Mesenchymal stem cell (in vitro differentiated cells and primary cell): ENCODE data around the gene DOK7.

Experiments
- DNase-seq: peaks from one replicate; pipeline ENCODE4 v3.0.0-alpha.2; 2013
- H2AFZ ChIP-seq: one replicate; pipeline ENCODE4 v1.6.1; 2013; ENCODE audit warnings: low read depth, mild to moderate bottlenecking, control low read depth, inconsistent platforms, low read length, moderate library complexity
- H2AK5ac ChIP-seq: 2 replicates; pipeline ENCODE4 v1.6.1; 2013; ENCODE audit warnings: low read length, moderate library complexity, mild to moderate bottlenecking, inconsistent platforms; ENCODE audit not compliant: severe bottlenecking
- H2BK120ac ChIP-seq: one replicate; pipeline ENCODE4 v1.6.1; 2013; ENCODE audit warnings: low read depth, mild to moderate bottlenecking, inconsistent platforms, low read length, moderate library complexity
- H2BK12ac ChIP-seq, 2 experiments: one replicate each; pipeline ENCODE4 v1.6.1; 2013; ENCODE audit warnings: inconsistent platforms in 2 of 2, low read length in 2 of 2, mild to moderate bottlenecking in 2 of 2, moderate library complexity in 2 of 2, control low read depth in 1 of 2
- H2BK15ac ChIP-seq: one replicate; pipeline ENCODE4 v1.6.1; 2013; ENCODE audit warnings: mild to moderate bottlenecking, low read depth, inconsistent platforms; ENCODE audit not compliant: poor library complexity, severe bottlenecking
- H2BK5ac ChIP-seq: 2 replicates; pipeline ENCODE4 v1.6.1; 2013; ENCODE audit warnings: low read depth, mild to moderate bottlenecking, low read length, control low read depth, inconsistent platforms; ENCODE audit not compliant: poor library complexity, severe bottlenecking
- H3K14ac ChIP-seq, 2 experiments: one replicate each; pipeline ENCODE4 v1.6.1; 2013; ENCODE audit warnings: inconsistent platforms in 2 of 2, low read length in 2 of 2, control low read depth in 1 of 2, mild to moderate bottlenecking in 1 of 2, moderate library complexity in 1 of 2
- H3K18ac ChIP-seq, 2 experiments: one replicate each; pipeline ENCODE4 v1.6.1; 2013; ENCODE audit warnings: inconsistent platforms in 2 of 2, low read length in 2 of 2, control low read depth in 1 of 2, low read depth in 1 of 2, mild to moderate bottlenecking in 1 of 2
- H3K23ac ChIP-seq, 2 experiments: one replicate each; pipeline ENCODE4 v1.6.1; 2013; ENCODE audit warnings: inconsistent platforms in 2 of 2, low read length in 2 of 2, mild to moderate bottlenecking in 2 of 2, moderate library complexity in 2 of 2, control low read depth in 1 of 2
- H3K27ac ChIP-seq: 2 replicates; pipeline ENCODE4 v1.5.1; 2013; ENCODE audit warnings: mild to moderate bottlenecking, moderate library complexity, low read length, control low read depth, inconsistent platforms; ENCODE audit not compliant: poor library complexity, severe bottlenecking
- H3K27me3 ChIP-seq, 2 experiments: 2 replicates each; pipeline versions ENCODE4 v1.6.1 to v1.7.0; 2013; ENCODE audit warnings: low read length in 2 of 2, mild to moderate bottlenecking in 2 of 2, moderate library complexity in 2 of 2, control low read depth in 1 of 2, inconsistent platforms in 1 of 2; ENCODE audit not compliant: control insufficient read depth in 1 of 2, insufficient read depth in 1 of 2
- H3K36me3 ChIP-seq, 2 experiments: 2 replicates each; pipeline versions ENCODE4 v1.6.1 to v1.7.0; 2013; ENCODE audit warnings: low read length in 2 of 2, control low read depth in 1 of 2, inconsistent platforms in 1 of 2, low read depth in 1 of 2, mild to moderate bottlenecking in 1 of 2; ENCODE audit not compliant: insufficient read depth in 2 of 2, control insufficient read depth in 1 of 2
- H3K4ac ChIP-seq, 2 experiments: one replicate each; pipeline ENCODE4 v1.6.1; 2013; ENCODE audit warnings: inconsistent platforms in 2 of 2, low read length in 2 of 2, mild to moderate bottlenecking in 2 of 2, moderate library complexity in 2 of 2, control low read depth in 1 of 2, low read depth in 1 of 2
- H3K4me1 ChIP-seq: 2 replicates; pipeline ENCODE4 v1.6.1; 2013; ENCODE audit warnings: low read depth, low read length, control low read depth; ENCODE audit not compliant: control insufficient read depth, insufficient read depth
- H3K4me2 ChIP-seq: 2 replicates; pipeline ENCODE4 v1.6.1; 2013; ENCODE audit warnings: low read length, mild to moderate bottlenecking, inconsistent platforms; ENCODE audit not compliant: poor library complexity, severe bottlenecking
- H3K4me3 ChIP-seq, 2 experiments: 2 replicates each; pipeline versions ENCODE4 v1.5.1 to v1.7.0; 2013; ENCODE audit warnings: low read length in 2 of 2, mild to moderate bottlenecking in 2 of 2, control low read depth in 1 of 2, low read depth in 1 of 2; ENCODE audit not compliant: insufficient read depth in 1 of 2
- H3K79me1 ChIP-seq: replicated peaks from 2 replicates; pipeline ENCODE4 v1.6.1; 2013; ENCODE audit warnings: mild to moderate bottlenecking, control low read depth, low read length, inconsistent platforms; ENCODE audit not compliant: poor library complexity, severe bottlenecking
- H3K9ac ChIP-seq: 2 replicates; pipeline ENCODE4 v1.7.0; 2013; ENCODE audit warnings: mild to moderate bottlenecking, low read length, moderate library complexity
- H3K9me3 ChIP-seq: 2 replicates; pipeline ENCODE4 v1.7.0; 2013; ENCODE audit warnings: mild to moderate bottlenecking, low read length; ENCODE audit not compliant: control insufficient read depth
- H4K8ac ChIP-seq: one replicate; pipeline ENCODE4 v1.6.1; 2013; ENCODE audit warnings: inconsistent platforms, mild to moderate bottlenecking, low read length, moderate library complexity
- H4K91ac ChIP-seq: one replicate; pipeline ENCODE4 v1.6.1; 2013; ENCODE audit warnings: mild to moderate bottlenecking, low read length, inconsistent platforms
- WGBS: methylation state at CpG from one replicate; pipeline ENCODE4 v1.1.7; 2013; ENCODE audit warnings: mixed read lengths; 5-methylcytosine and 5-hydroxymethylcytosine counted together

Gene DOK7

GRCh38 chr4:3447431-3448395 lies 15.4 kb upstream of the DOK7 start:
- no peak overlapping the region for H3K14ac ChIP-seq
- no peak overlapping the region for H2AFZ ChIP-seq
- H3K23ac ChIP-seq: no peak overlapping the region
- no peak overlapping the region for H3K4me3 ChIP-seq
- no peak overlapping the region for H3K4me2 ChIP-seq
- H2BK120ac ChIP-seq: no peak overlapping the region
- no peak overlapping the region for H2BK15ac ChIP-seq
- H3K9ac ChIP-seq: no peak overlapping the region
- peaks cover 0 to 14% of the 10 kb centered on the region in 2 experiments for H3K27me3 ChIP-seq
- DNase-seq: no peak
- no peak overlapping the region for H3K27ac ChIP-seq
- peak overlapping the region; percentile 11 for H4K91ac ChIP-seq
- no peak overlapping the region for H3K4ac ChIP-seq
- H3K18ac ChIP-seq: no peak overlapping the region
- peaks cover 14% of the 10 kb centered on the region for H3K4me1 ChIP-seq
- no peak overlapping the region for H4K8ac ChIP-seq
- no peaks in the 10 kb centered on the region for H3K79me1 ChIP-seq
- no peak overlapping the region for H2BK12ac ChIP-seq
- H3K36me3 ChIP-seq: peaks cover 0 to 3% of the 10 kb centered on the region in 2 experiments
- H2AK5ac ChIP-seq: no peak overlapping the region
- no peak overlapping the region for H2BK5ac ChIP-seq
- H3K9me3 ChIP-seq: no peaks in the 10 kb centered on the region
- 92% methylated on average over 51 of the region's 53 CpGs for WGBS

GRCh38 chr4:3449047-3449573 lies 14.0 kb upstream of the DOK7 start:
- Histone ChIP-seq H2AFZ (no peak overlapping the region), H3K4me1 (peaks cover 7% of the 10 kb centered on the region), H3K4me3 (no peak overlapping the region), H2BK120ac (no peak overlapping the region), H3K9ac (no peak overlapping the region), H2AK5ac (no peak overlapping the region), H3K14ac (peak overlapping the region in 1 of 2 experiments; percentile 18), H3K27ac (no peak overlapping the region), H4K8ac (no peak overlapping the region), H2BK15ac (no peak overlapping the region), H3K79me1 (no peaks in the 10 kb centered on the region), H3K27me3 (peaks cover 0 to 11% of the 10 kb centered on the region in 2 experiments), H3K9me3 (peaks cover 5% of the 10 kb centered on the region), H3K18ac (no peak overlapping the region), H3K36me3 (no peaks in the 10 kb centered on the region), H3K4me2 (no peak overlapping the region), H3K23ac (no peak overlapping the region), H3K4ac (no peak overlapping the region), H4K91ac (no peak overlapping the region), H2BK5ac (no peak overlapping the region), H2BK12ac (no peak overlapping the region)
- no peak for DNase-seq
- 95% methylated on average over 21 of the region's 21 CpGs for WGBS

GRCh38 chr4:3449574-3450534 lies 13.3 kb upstream of the DOK7 start:
- Histone ChIP-seq H3K4ac (no peak overlapping the region), H2BK15ac (no peak overlapping the region), H2BK5ac (no peak overlapping the region), H3K79me1 (no peaks in the 10 kb centered on the region), H2BK120ac (no peak overlapping the region), H3K9me3 (peaks cover 10% of the 10 kb centered on the region), H3K4me2 (no peak overlapping the region), H2BK12ac (no peak overlapping the region), H3K36me3 (no peaks in the 10 kb centered on the region), H3K4me1 (peaks cover 7% of the 10 kb centered on the region), H3K27ac (no peak overlapping the region), H4K8ac (no peak overlapping the region), H3K18ac (no peak overlapping the region), H3K4me3 (no peak overlapping the region), H3K9ac (no peak overlapping the region), H3K27me3 (peaks cover 0 to 11% of the 10 kb centered on the region in 2 experiments), H4K91ac (no peak overlapping the region), H2AFZ (no peak overlapping the region), H3K14ac (peak overlapping the region in 1 of 2 experiments; percentile 51), H3K23ac (no peak overlapping the region), H2AK5ac (no peak overlapping the region)
- WGBS: 82% methylated on average over 35 of the region's 35 CpGs
- DNase-seq: no peak
